T1000 (cell line): ENCODE measurements around the gene NIPA2.
"Not testable (repeated sequence)": the region's sequence is repeated elsewhere in the genome, so short reads cannot be mapped to it uniquely, and the experiment has no call there.

Experiments used
- DNase-seq: peaks from one replicate; lab custom pipeline; 2025; ENCODE audit warnings: mixed read lengths; lab: John Stamatoyannopoulos, UW

NIPA2 gene

DNA sequence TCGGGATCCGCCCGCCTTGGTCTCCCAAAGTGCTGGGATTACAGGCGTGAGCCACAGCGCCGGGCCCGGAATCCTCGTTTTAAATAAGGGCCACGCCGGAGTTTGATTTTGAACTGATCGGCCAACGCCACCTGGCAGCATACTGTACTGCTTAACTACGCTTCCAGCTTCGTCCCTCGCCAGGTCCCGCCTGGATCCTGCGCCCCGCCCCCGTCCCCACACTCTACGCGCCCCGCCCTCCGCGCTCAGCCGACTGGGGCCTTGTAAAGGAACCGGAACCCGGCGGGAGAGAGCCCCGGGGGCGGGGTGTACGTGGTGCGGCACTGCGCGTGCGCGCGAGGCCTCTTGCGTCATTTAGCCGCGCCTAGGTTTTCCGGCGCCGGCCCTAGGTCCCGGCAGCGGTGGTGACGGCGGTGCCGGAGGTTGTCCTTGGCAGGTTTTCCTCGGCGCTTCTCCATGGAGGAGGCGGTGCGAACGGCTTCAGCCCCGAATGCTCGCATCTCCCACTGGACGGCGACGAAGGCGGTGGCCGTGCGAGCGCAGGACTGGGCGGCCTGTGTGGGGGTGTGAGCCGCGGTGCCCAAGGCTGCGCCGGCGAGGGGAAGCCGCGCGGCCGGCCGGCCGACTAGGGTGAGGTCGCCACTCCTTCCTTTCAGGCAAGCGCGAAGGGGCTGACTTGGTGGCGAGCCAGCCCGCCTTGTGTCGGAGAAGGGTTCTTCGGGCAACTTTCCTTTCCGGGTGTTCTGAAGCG is at the start of gene NIPA2:
TSS of gene NIPA2 (plus strand) at position 375 of the 751 bp plus-strand sequence. CDS start 13,066 bp downstream, outside the sequence.
- peak; percentile 98 for DNase-seq

DNA sequence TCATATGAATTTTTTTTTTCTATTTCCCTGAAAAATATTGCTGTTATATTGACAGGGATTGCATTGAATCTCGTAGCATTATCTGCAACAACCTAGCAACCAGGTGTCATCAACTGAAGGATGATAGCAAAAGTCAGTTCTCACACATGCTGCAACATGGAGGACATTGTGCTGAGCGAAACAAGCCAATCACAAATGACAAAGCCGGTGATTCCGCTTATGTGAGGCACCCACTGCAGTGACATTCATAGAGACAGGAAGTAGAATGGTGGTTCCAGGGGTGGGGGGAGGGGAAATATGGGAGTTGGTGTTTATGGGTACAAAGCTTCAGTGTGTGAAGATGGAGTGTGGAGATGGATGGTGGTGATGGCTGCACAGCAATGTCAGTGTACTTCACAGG is 44.4 kb upstream of the NIPA2 start:
- DNase-seq, result no peak

GRCh38 chr15:22794621-22795167 is 43.8 kb upstream of the NIPA2 start:
- no peak for DNase-seq

DNA sequence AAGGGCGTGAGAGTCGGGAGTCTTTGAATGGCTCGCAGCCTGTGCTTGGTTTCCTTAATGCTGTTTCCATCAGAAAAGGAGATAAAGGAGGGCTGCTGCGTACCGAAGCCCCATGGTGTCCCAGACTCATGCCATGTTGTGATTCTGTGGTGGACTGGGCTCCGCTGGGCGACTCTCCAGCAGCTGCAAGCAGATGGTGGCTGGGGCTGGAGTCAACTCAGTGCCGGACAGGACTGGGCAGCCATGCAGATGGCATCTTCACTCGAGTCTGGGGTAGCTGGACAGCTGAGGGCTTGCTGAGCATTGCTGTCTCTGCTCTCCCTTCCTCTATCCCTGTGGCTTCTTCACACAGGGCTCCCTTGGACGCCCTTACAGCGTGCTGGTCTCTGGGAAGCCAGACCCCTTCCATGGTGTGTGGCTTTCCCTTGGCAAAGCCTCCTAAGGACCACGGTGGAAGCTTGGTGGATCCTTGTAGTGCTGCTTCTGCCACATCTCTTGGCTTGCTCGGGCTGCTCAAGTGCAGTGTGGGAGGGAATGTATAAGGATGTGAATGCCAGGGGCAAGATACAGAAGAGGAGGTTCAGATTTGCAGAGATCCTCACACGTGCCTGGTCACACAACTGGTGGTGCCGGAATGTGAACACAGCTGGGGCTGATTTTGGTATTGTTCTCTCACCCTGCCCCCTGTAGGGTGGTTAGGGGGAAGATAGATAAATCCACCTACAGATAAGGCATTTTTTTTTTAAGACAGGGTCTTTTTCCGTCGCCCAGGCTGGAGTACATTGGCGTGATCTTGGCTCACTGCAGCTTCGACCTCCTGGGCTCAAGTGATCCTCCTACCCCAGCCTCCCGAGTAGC is 43.0 kb upstream of the NIPA2 start:
- no peak for DNase-seq

- DNase-seq, result no peak
Observed at GRCh38 chr15:22796079-22796478, 42.4 kb upstream of the NIPA2 start.

GRCh38 chr15:22799902-22800301 is 38.6 kb upstream of the NIPA2 start:
- no peak for DNase-seq

DNA sequence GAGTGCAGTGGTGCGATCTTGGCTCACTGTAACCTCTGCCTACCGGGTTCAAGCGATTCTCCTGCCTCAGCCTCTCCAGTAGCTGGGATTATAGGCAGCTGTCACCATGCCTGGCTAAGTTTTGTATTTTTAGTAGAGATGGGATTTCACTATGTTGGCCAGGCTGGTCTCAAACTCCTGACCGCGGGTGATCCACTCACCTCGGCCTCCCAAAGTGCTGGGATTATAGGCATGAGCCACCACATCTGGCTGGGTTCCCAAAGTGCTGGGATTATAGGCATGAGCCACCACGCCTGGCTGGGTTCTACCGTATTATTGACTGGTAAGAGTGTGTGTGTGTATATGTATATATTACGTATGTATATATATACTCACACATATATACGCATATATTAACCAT is 35.5 kb upstream of the NIPA2 start:
- DNase-seq, result not testable (repeated sequence)

GRCh38 chr15:22806156-22806555 is 32.3 kb upstream of the NIPA2 start:
- no peak for DNase-seq

DNA sequence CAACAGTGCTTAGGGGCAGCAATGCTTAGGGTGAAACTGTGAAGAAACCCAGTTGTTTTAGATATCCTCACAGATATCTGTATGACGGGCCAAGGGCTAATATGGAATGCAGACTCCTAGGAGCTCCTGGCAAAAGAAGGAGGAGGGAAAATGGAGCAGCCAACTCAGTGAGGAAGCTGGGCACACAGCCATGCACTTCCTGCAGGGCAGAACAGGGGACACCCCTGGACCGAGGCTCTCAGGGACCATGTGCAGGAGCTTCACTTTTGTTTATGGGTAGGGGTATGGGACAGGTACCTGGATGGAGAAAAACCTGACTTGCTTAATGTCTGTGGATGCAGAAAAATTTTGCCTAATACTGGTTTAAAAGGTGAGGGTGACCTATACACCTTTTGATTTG is 31.8 kb upstream of the NIPA2 start:
- no peak for DNase-seq

- not testable (repeated sequence) for DNase-seq
Observed at GRCh38 chr15:22807831-22808230, 30.6 kb upstream of the NIPA2 start.

DNA sequence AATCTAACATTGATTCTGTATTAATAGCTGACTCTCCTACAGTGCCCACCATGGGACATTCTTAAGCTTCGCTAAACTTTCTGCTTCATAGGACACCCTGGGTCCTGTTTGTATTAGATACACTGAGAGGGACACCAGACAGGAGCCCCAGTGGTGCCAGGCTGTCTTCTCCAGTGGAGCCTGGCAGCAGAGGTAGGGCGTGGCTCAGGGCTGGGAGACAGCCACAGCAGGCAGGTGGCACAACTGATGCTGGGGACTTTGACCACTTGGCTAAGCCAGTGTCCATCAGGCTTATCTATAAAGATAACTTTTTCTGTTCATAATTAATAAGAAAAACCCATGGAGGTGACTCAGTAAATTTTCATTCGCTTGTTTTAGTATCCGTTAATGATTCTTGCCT is 30.2 kb upstream of the NIPA2 start:
- no peak for DNase-seq

DNA sequence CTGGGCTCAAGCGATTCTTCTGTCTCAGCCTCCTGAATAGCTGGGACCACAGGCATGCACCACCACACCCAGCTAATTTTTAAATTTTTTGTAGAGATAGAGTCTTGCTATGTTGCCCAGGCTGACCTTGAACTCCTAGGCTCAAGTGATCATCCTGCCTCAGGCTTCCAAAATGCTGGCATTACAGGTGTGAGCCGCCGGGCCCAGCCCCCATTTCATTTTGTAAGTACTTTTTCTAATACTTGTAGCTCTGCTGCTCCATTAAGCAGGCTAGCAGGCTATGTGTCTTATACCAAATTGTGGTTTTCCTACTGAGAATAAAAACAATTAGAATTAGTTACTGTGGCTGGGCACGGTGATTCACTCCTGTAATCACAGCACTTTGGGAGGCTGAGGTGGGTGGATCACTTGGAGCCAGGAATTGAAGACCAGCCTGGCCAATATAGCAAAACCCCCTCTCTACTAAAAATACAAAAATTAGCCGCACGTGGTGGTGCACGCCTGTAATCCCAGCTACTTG is 29.6 kb upstream of the NIPA2 start:
- no peak for DNase-seq

DNA sequence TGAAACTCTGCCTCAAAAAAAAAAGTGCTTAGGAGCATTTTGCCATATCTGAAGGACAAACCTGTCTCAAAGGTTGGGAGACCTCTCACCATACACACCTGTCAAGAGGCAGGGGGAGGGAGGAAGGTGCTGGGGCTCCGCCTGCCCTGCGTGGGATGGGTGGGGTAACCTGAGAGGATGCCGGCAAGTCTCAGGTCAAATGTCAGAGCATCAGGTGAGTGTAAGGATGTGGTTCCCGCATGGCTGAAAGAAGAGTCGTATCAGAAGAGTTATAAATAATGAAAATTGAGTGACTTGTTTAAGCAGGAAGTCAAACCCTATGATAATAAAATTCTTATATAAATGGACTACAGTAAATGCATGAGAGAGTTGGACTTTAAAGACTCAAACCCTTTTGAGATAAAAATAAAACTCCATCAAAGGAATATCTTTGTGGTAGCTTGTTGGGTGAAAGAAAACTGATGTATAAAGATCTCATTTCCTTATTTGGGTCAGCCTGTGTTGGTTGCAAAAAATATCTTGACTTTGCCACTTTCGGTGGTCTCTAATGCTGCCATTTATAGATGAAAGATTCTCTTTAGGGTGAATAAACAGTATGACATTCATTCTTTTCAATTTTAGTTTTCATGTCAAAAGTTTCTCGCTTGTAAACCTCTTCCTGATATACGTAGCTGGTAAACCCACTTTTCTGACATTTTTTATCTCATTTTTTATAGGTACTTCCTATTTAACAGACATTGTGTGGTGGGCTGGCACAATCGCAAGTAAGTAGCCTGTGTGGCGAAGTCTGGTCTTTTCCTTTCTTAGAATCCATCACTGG is 28.2 kb upstream of the NIPA2 start:
- DNase-seq, result no peak

DNA sequence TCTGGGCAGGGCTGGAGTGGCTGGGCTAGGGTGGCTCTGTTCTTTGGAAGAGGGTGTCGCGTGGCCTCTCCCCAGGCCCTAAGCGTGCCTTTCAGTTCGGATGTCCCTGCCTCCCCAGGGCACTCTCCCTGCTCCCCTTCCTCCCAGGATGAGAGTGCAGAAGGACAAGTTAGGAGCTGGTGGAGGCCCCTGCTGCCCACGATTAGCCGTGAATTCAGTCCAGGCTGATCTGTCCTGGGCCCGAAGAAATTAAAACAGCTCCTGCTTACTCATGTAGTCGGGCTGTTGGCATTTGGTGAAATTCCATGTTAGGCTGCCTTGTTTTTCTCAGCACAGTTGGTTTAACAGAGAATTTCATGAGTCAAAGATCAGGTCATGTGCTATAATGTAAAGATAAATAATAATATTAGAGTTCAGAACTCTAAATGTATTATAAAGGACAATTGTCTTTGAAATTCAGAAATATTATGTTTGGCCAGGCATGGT is 27.6 kb upstream of the NIPA2 start:
- DNase-seq, result no peak

- no peak for DNase-seq
Observed at GRCh38 chr15:22811640-22812039, 26.8 kb upstream of the NIPA2 start.

- no peak for DNase-seq
Observed at GRCh38 chr15:22813844-22814243, 24.6 kb upstream of the NIPA2 start.

DNA sequence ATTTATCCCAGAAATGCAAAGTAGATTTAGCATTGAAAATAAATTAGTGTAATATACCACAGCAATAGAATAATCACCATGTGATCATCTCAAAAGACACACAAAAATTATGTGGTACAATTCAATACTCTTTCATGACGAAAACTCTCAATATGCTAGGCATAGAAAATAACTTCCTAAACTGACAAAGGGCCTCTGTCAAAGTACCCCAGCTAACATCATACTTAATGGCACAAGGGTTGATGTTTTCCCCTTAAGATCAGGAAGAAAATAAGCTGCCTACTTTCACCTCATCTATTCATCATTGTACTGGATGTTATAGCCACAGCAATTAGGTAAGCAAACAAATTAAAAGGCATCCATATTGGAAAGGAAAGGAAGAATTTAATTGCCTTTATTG is 22.7 kb upstream of the NIPA2 start:
- no peak for DNase-seq

GRCh38 chr15:22819651-22820050 is 18.8 kb upstream of the NIPA2 start:
- no peak for DNase-seq

- no peak for DNase-seq
Observed at GRCh38 chr15:22823495-22824128, 14.9 kb upstream of the NIPA2 start.

GRCh38 chr15:22827125-22827524 is 11.3 kb upstream of the NIPA2 start:
- no peak for DNase-seq

GRCh38 chr15:22831473-22831872 is 7.0 kb upstream of the NIPA2 start:
- DNase-seq, result no peak
